Gastrocnemius medialis (tissue), 4 donors: Measurements from ENCODE around the gene CCDC170. TPM values are rescaled to one million over a fixed set of nuclear protein-coding genes. Genes with fewer than 3 reads are reported as not detected.

ENCODE experiments used
- ATAC-seq, 2 donors: fragments of 150-250 bp; one replicate each; pipeline ENCODE4 v1.9.1; 2016
- DNase-seq, 2 donors: peaks; one replicate each; pipeline ENCODE4 v3.0.0-alpha.2; 2019
- H3K27ac ChIP-seq, 4 donors: fragments of 200-600 bp; sonication (generic); 1 replicate in 1 of 4; 2 replicates in 3 of 4; pipeline ENCODE4 v1.5.1; 2016 to 2018; ENCODE audit warnings: mild to moderate bottlenecking in 2 of 4, moderate library complexity in 1 of 4
- H3K27me3 ChIP-seq, 3 donors: fragments of 200-600 bp; sonication (generic) in 2 of 3; 1 replicate in 1 of 3; 2 replicates in 2 of 3; pipeline versions ENCODE4 v1.5.1 to v1.6.0; 2016 to 2019; ENCODE audit warnings: mild to moderate bottlenecking in 1 of 3, moderate library complexity in 1 of 3
- H3K36me3 ChIP-seq, 2 donors: fragments of 200-600 bp; sonication (generic) in 1 of 2; one replicate each; pipeline ENCODE4 v1.5.1; 2017 to 2018
- H3K4me1 ChIP-seq, 2 donors: fragments of 200-600 bp; sonication (generic) in 1 of 2; one replicate each; pipeline ENCODE4 v1.5.1; 2016 to 2017; ENCODE audit warnings: mild to moderate bottlenecking in 2 of 2
- H3K4me3 ChIP-seq, 4 donors: fragments of 200-600 bp; sonication (generic) in 3 of 4; 1 replicate in 1 of 4; 2 replicates in 3 of 4; pipeline ENCODE4 v1.5.1; 2016 to 2019; ENCODE audit warnings: mild to moderate bottlenecking in 2 of 4
- H3K9me3 ChIP-seq, 3 donors: fragments of 200-600 bp; sonication (generic) in 2 of 3; 1 replicate in 1 of 3; 2 replicates in 2 of 3; pipeline ENCODE4 v1.5.1; 2016 to 2019
- POLR2A ChIP-seq, 2 donors: fragments of 450-650 bp; IDR thresholded peaks; one replicate each; pipeline ENCODE4 v1.6.1; 2017; ENCODE audit warnings: antibody characterized with exemption in 2 of 2, mild to moderate bottlenecking in 2 of 2, moderate library complexity in 2 of 2
- in situ Hi-C, 4 donors: fragments of 200-750 bp; cut with MboI; loops; one replicate each; pipeline versions ENCODE4 v1.15.0 to v1.8.0; 2017; ENCODE audit warnings: low sequenced_read_pairs in 4 of 4
- intact Hi-C: fragments of 100-400 bp; cut with DNase I; formaldehyde crosslinking; loops from one replicate; pipeline ENCODE4 v1.15.1; 2023; ENCODE audit warnings: low total_unique reads
- total RNA-seq, 4 donors: library from RNA; depleted of rRNA; stranded (reverse); fragments of >200 nt; gene quantifications; one replicate each; pipeline versions ENCODE4 v1.1.0 to v1.2.3, GENCODE V29; 2016
- TF ChIP-seq, protein P1 (sequence below), 5 experiments: fragments of 450-650 bp in 3 of 5; fragments of 200-600 bp in 2 of 5; sonication (generic) in 2 of 5; IDR thresholded peaks in 4 of 5; conservative IDR thresholded peaks in 1 of 5; 1 replicate in 4 of 5; 2 replicates in 1 of 5; pipeline ENCODE4 v1.5.1; 2016 to 2019; ENCODE audit warnings: antibody characterized with exemption in 5 of 5, mild to moderate bottlenecking in 3 of 5, moderate library complexity in 3 of 5

The CCDC170 gene
- total RNA-seq, 4 donors from 2014 or later: 0.04 to 0.05 TPM; not detected in 2

DNA sequence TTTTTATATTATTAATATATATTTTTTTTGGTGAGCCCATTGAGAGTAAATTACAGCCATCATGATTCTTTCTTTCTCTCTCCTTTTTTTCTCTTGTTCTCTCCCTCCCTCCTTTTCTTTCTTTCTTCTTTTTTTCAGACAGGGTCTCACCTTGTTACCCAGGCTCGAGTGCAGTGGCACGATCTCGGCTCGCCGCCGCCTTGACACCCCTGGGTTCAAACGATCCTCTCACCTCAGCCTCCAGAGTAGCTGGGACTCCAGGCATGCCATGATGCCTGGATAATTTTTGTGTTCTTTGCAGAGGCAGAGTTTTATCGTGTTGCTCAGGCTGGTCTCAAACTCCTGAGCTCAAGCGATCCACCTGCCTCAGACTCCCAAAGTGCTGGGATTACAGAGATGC, 1.6 kb downstream of the CCDC170 start:
- no peak overlapping the region for H3K27ac ChIP-seq
- ATAC-seq (no peak), DNase-seq (no peak)
- H3K36me3 ChIP-seq: no peaks in the 10 kb centered on the region
- H3K9me3 ChIP-seq: no peaks in the 10 kb centered on the region
- in situ Hi-C loops (loop anchor here in 2 of 4 donors (25.0 kb wide), 1 partner anchor 608 kb away; no protein-coding TSS in a partner anchor), intact Hi-C loops (no loop called here)
- H3K27me3 ChIP-seq: peaks cover 9 to 28% (median 12%) of the 10 kb centered on the region in 3 donors
- H3K4me3 ChIP-seq: no peak overlapping the region
- no peaks in the 10 kb centered on the region for H3K4me1 ChIP-seq
- no peak for TF ChIP-seq POLR2A (IDR thresholded peaks at IDR 0.05)
- TF ChIP-seq, protein P1, sequence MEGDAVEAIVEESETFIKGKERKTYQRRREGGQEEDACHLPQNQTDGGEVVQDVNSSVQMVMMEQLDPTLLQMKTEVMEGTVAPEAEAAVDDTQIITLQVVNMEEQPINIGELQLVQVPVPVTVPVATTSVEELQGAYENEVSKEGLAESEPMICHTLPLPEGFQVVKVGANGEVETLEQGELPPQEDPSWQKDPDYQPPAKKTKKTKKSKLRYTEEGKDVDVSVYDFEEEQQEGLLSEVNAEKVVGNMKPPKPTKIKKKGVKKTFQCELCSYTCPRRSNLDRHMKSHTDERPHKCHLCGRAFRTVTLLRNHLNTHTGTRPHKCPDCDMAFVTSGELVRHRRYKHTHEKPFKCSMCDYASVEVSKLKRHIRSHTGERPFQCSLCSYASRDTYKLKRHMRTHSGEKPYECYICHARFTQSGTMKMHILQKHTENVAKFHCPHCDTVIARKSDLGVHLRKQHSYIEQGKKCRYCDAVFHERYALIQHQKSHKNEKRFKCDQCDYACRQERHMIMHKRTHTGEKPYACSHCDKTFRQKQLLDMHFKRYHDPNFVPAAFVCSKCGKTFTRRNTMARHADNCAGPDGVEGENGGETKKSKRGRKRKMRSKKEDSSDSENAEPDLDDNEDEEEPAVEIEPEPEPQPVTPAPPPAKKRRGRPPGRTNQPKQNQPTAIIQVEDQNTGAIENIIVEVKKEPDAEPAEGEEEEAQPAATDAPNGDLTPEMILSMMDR (IDR thresholded peaks at IDR 0.05 in 4 of 5, conservative IDR thresholded peaks at IDR 0.05 in 1 of 5): no peak

DNA sequence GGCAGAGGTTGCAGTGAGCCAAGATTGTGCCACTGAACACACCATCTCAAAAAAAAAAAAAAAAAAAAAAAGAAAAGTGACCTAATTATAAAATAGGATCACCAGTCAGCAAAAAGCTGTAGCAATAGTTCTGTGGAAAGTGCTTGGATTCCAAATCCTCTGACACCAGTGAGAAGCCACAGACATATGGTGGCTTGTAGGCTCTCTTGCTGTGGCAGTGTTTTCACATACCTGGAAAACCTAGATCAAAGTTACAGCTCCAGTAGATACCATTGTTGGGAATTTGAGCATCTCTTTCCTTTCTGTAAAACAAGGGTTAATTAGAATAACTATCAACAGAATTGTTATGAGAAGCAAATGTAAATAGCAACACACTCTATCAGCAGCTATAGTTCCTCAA, 4.1 kb downstream of the CCDC170 start:
- no peak for ATAC-seq
- in situ Hi-C loops: loop anchor here in 2 of 4 donors (25.0 kb wide), 1 partner anchor 611 kb away; no protein-coding TSS in a partner anchor
- DNase-seq: no peak
- H3K4me1 ChIP-seq: no peaks in the 10 kb centered on the region
- TF ChIP-seq, protein P1 (IDR thresholded peaks at IDR 0.05 in 4 of 5, conservative IDR thresholded peaks at IDR 0.05 in 1 of 5): no peak
- no peak for TF ChIP-seq POLR2A (IDR thresholded peaks at IDR 0.05)
- H3K9me3 ChIP-seq: no peaks in the 10 kb centered on the region
- no peaks in the 10 kb centered on the region for H3K36me3 ChIP-seq
- no peak overlapping the region for H3K4me3 ChIP-seq
- H3K27me3 ChIP-seq: peaks cover 9 to 28% (median 11%) of the 10 kb centered on the region in 3 donors
- H3K27ac ChIP-seq: no peak overlapping the region
- intact Hi-C loops: no loop called here

DNA sequence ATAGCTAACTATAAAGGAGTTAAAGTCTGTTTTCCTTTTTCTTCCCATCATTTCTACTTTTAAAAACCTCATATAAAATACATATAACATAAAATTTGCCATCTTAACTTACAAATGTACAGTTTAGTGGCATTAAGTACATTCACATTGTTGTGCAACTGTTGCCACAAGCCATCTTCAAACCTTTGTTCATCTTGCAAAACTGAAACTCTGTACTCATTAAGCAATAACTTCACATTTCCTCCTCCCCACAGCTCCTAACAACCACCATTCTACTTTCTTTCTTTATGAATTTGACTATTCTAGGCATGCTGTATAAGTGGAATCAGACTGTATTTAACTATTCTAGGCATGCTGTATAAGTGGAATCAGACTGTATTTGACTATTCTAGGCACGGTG, 4.5 kb downstream of the CCDC170 start:
- intact Hi-C loops: no loop called here
- no peak for ATAC-seq
- TF ChIP-seq POLR2A (IDR thresholded peaks at IDR 0.05): no peak
- TF ChIP-seq, protein P1 (IDR thresholded peaks at IDR 0.05 in 4 of 5, conservative IDR thresholded peaks at IDR 0.05 in 1 of 5): no peak

DNA sequence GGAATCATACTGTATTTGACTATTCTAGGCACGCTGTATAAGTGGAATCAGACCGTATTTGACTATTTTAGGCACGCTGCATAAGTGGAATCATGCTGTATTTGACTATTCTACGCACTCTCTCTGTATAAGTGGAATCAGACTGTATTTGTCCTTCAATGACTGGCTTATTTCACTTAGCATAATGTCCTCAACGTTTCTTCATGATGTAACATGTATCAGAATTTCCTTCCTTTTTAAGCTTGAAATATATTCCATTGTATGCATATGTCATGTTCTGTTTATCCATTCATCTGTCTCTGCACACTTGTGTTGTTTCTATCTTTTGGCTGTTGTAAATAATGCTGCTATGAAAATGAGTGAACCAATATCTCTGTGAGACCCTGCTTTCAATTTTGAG, 5.7 kb downstream of the CCDC170 start:
- H3K27ac ChIP-seq: no peak overlapping the region
- H3K36me3 ChIP-seq: no peaks in the 10 kb centered on the region
- no peak overlapping the region for H3K4me3 ChIP-seq
- H3K9me3 ChIP-seq: no peaks in the 10 kb centered on the region
- intact Hi-C loops (no loop called here), in situ Hi-C loops (loop anchor here in 2 of 4 donors (25.0 kb wide), 1 partner anchor 612 kb away; no protein-coding TSS in a partner anchor)
- no peak for TF ChIP-seq POLR2A (IDR thresholded peaks at IDR 0.05)
- TF ChIP-seq, protein P1 (IDR thresholded peaks at IDR 0.05 in 4 of 5, conservative IDR thresholded peaks at IDR 0.05 in 1 of 5): no peak
- ATAC-seq: no peak
- H3K27me3 ChIP-seq: peaks cover 5 to 23% (median 9%) of the 10 kb centered on the region in 3 donors
- no peaks in the 10 kb centered on the region for H3K4me1 ChIP-seq
- no peak for DNase-seq

More for the DNA sequence above, 4.5 kb downstream of the CCDC170 start:
- Histone ChIP-seq H3K36me3 (no peaks in the 10 kb centered on the region), H3K27me3 (peaks cover 9 to 28% (median 9%) of the 10 kb centered on the region in 3 donors), H3K4me1 (no peaks in the 10 kb centered on the region), H3K9me3 (no peaks in the 10 kb centered on the region), H3K4me3 (no peak overlapping the region), H3K27ac (no peak overlapping the region)
- in situ Hi-C loops: loop anchor here in 2 of 4 donors (25.0 kb wide), 1 partner anchor 611 kb away; no protein-coding TSS in a partner anchor
- no peak for DNase-seq
